Endothelial cell of umbilical vein (primary cell): Measurements from ENCODE around the gene ZNF503. TPM values are rescaled to one million over a fixed set of nuclear protein-coding genes. Genes with fewer than 3 reads are reported as not detected.

Experiments used
- BruUV-seq: library from RNA; stranded (reverse); fragments of 400-500 nt; replicated peaks from 2 replicates; lab custom pipeline; 2021; lab: Mats Ljungman, UMichigan
- CTCF ChIA-PET: fragments of 300-600, 350-600 bp; sonication (Branson Sonifier 250); formaldehyde crosslinking; loops from one replicate; lab custom pipeline; 2021; ENCODE audit warnings: antibody characterized with exemption, inconsistent platforms; lab: Charles Lee
- POLR2A ChIA-PET: fragments of 300-600, 350-600 bp; sonication (Branson Sonifier 250); formaldehyde crosslinking; loops from one replicate; lab custom pipeline; 2021; ENCODE audit warnings: antibody characterized with exemption, inconsistent platforms; lab: Charles Lee
- DNase-seq: peaks from one replicate; pipeline ENCODE4 v3.0.0-alpha.2; 2011; ENCODE audit warnings: low read depth, low spot score
- FAIRE-seq: peaks from 2 replicates; lab custom pipeline; 2011; peaks lifted over from hg19 to GRCh38; lab: Jason Lieb, UNC
- H2AFZ ChIP-seq: 2 replicates; pipeline ENCODE4 v1.6.0; 2012; ENCODE audit warnings: low read depth, low read length, control low read depth, inconsistent platforms
- H3K27ac ChIP-seq: 2 replicates; pipeline ENCODE4 v1.5.1; 2011; ENCODE audit warnings: low read depth, mild to moderate bottlenecking, control low read depth, low read length, moderate library complexity; ENCODE audit not compliant: insufficient read depth
- H3K27me3 ChIP-seq, 2 experiments: 2 replicates each; pipeline versions ENCODE4 v1.6.0 to v1.6.1; 2011; ENCODE audit warnings: low read length in 2 of 2, mixed read lengths in 1 of 2; ENCODE audit not compliant: control insufficient read depth in 2 of 2, insufficient read depth in 2 of 2
- H3K36me3 ChIP-seq, 2 experiments: 2 replicates in 1 of 2; 3 replicates in 1 of 2; pipeline ENCODE4 v1.5.1; 2011; ENCODE audit warnings: low read length in 2 of 2, mild to moderate bottlenecking in 1 of 2, moderate library complexity in 1 of 2; ENCODE audit not compliant: control insufficient read depth in 2 of 2, insufficient read depth in 2 of 2; ENCODE audit errors: extremely low read depth in 1 of 2
- H3K4me1 ChIP-seq: 3 replicates; pipeline ENCODE4 v1.5.1; 2011; ENCODE audit warnings: mild to moderate bottlenecking, low read length; ENCODE audit not compliant: control insufficient read depth, insufficient read depth; ENCODE audit errors: extremely low read depth
- H3K4me2 ChIP-seq: 2 replicates; pipeline ENCODE4 v1.6.1; 2011; ENCODE audit warnings: low read length, control low read depth, mixed read lengths; ENCODE audit not compliant: insufficient read depth
- H3K4me3 ChIP-seq, 3 experiments: fragments of 200-600 bp in 1 of 3; sonication (generic), shearing (Covaris generic) in 1 of 3; replicated peaks in 1 of 3; 2 replicates each; pipeline ENCODE4 v1.5.1; 2011 to 2016; ENCODE audit warnings: control low read depth in 3 of 3, low read length in 3 of 3, mild to moderate bottlenecking in 2 of 3, inconsistent platforms in 1 of 3, low read depth in 1 of 3, moderate library complexity in 1 of 3; ENCODE audit not compliant: insufficient read depth in 1 of 3
- H3K79me2 ChIP-seq: 2 replicates; pipeline ENCODE4 v1.6.0; 2012; ENCODE audit warnings: low read length, inconsistent platforms; ENCODE audit not compliant: control insufficient read depth, insufficient read depth
- H3K9ac ChIP-seq: replicated peaks from 2 replicates; pipeline ENCODE3; 2011; ENCODE audit warnings: low read length, control low read depth; ENCODE audit not compliant: insufficient read depth; ENCODE audit errors: extremely low read depth
- H3K9me1 ChIP-seq: replicated peaks from 3 replicates; pipeline ENCODE4 v1.6.0; 2011; ENCODE audit warnings: mild to moderate bottlenecking, low read length; ENCODE audit not compliant: control insufficient read depth, insufficient read depth; ENCODE audit errors: extremely low read depth
- H3K9me3 ChIP-seq: replicated peaks from 2 replicates; pipeline ENCODE4 v1.5.1; 2012; ENCODE audit warnings: low read length, inconsistent platforms; ENCODE audit not compliant: control insufficient read depth, insufficient read depth
- H4K20me1 ChIP-seq: replicated peaks from 2 replicates; pipeline ENCODE3; 2011; ENCODE audit warnings: mild to moderate bottlenecking, low read length; ENCODE audit not compliant: control insufficient read depth, insufficient read depth; ENCODE audit errors: extremely low read depth
- CTCF ChIP-seq, 2 donors: IDR thresholded peaks; 1 replicate in 1 of 2; 2 replicates in 1 of 2; pipeline ENCODE4 v1.5.1; 2011; ENCODE audit warnings: low read length in 2 of 2, mild to moderate bottlenecking in 2 of 2, moderate library complexity in 2 of 2, control low read depth in 1 of 2, inconsistent platforms in 1 of 2, low read depth in 1 of 2; ENCODE audit not compliant: insufficient read depth in 1 of 2; ENCODE audit errors: extremely low read depth in 1 of 2
- EZH2 ChIP-seq: IDR thresholded peaks from 2 replicates; pipeline ENCODE4 v1.6.1; 2012; ENCODE audit warnings: borderline replicate concordance, low read depth, mild to moderate bottlenecking, moderate library complexity, low read length, inconsistent platforms; ENCODE audit not compliant: severe bottlenecking
- FOS ChIP-seq: IDR thresholded peaks from 2 replicates; pipeline ENCODE4 v1.6.1; 2011; ENCODE audit warnings: mild to moderate bottlenecking, low read length, moderate library complexity, borderline replicate concordance; ENCODE audit not compliant: insufficient read depth
- GATA2 ChIP-seq: IDR thresholded peaks from 2 replicates; pipeline ENCODE4 v1.7.0; 2011; ENCODE audit warnings: low read depth, mild to moderate bottlenecking, moderate library complexity, mixed read lengths, low read length; ENCODE audit not compliant: insufficient read length, insufficient read depth
- JUN ChIP-seq: IDR thresholded peaks from 2 replicates; pipeline ENCODE4 v1.6.1; 2011; ENCODE audit warnings: borderline replicate concordance, low read depth; ENCODE audit not compliant: insufficient read length, insufficient read depth
- POLR2A ChIP-seq: IDR thresholded peaks from 2 replicates; pipeline ENCODE4 v1.6.1; 2012; ENCODE audit warnings: low read depth, mild to moderate bottlenecking, control low read depth, low read length
- POLR2AphosphoS5 ChIP-seq: IDR thresholded peaks from 2 replicates; pipeline ENCODE4 v1.6.1; 2012; ENCODE audit warnings: low read depth, mild to moderate bottlenecking, control low read depth, low read length, moderate library complexity; ENCODE audit not compliant: insufficient read depth
- dilution Hi-C: fragments of 300-500 bp; cut with MboI; formaldehyde crosslinking; loops from one replicate; pipeline ENCODE4 v1.15.0; 2019; ENCODE audit warnings: low sequenced_read_pairs; ENCODE audit not compliant: extremely low pct_ligation_motif_present
- intact Hi-C: fragments of 100-400 bp; cut with micrococcal nuclease; formaldehyde crosslinking; loops from one replicate; pipeline ENCODE4 v1.10.0; 2022
- polyA plus RNA-seq, 4 experiments: library from polyadenylated mRNA; depleted of rRNA in 3 of 4; stranded (reverse) in 3 of 4; unstranded in 1 of 4; fragments of >200 nt; gene quantifications; 2 replicates each; pipeline versions ENCODE4 v1.2.1 to v1.2.3, GENCODE V29; 2011 to 2012; ENCODE audit warnings: missing spikeins in 1 of 4
- total RNA-seq: library from RNA; stranded (reverse); gene quantifications from 2 replicates; pipeline ENCODE4 v1.2.3, GENCODE V29; 2021
- TF ChIP-seq, protein P1 (sequence below): IDR thresholded peaks from 2 replicates; pipeline ENCODE4 v1.6.1; 2011; ENCODE audit not compliant: insufficient read depth, insufficient read length

Gene ZNF503
- total and polyA plus RNA-seq, 2 donors (not counting 3 experiments of a cell fraction or from before 2014, with no cell fraction given): 0.58 to 2.2 TPM

DNA sequence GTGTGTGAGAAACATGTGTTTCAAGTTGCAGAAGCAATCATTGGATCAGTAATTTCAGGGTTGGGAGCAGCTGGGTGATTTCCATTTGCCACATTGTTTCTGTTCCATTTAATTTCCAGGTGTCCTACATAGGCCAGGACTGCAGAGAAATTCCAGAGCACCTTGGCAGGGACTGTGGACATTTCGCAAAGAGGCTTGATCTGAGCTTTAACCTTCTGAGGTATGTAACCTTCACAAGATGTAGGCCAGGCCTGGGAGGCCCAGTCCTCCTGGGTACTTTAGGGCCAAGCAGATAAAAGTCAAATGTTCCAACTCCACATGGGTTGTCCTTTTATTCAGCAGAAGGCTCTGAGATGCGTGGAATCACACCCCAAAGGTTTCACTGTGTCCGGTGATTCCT is 36.7 kb upstream of the ZNF503 start:
- DNase-seq: no peak
- Histone ChIP-seq H3K9ac (no peak overlapping the region), H3K9me3 (no peaks in the 10 kb centered on the region), H3K9me1 (no peaks in the 10 kb centered on the region), H3K4me1 (no peaks in the 10 kb centered on the region), H3K27me3 (peaks cover 0 to under 1% of the 10 kb centered on the region in 2 experiments), H3K79me2 (no peaks in the 10 kb centered on the region), H3K27ac (no peak overlapping the region), H3K36me3 (no peaks in the 10 kb centered on the region), H2AFZ (no peak overlapping the region), H3K4me3 (no peak overlapping the region), H4K20me1 (no peaks in the 10 kb centered on the region), H3K4me2 (no peak overlapping the region)
- CTCF ChIA-PET: no interaction called here
- BruUV-seq: no TSS peak
- TF ChIP-seq POLR2AphosphoS5: no peak
- no peak for TF ChIP-seq JUN
- dilution Hi-C loops: no loop called here
- intact Hi-C loops: no loop called here
- FAIRE-seq: no peak
- POLR2A ChIA-PET: no interaction called here

DNA sequence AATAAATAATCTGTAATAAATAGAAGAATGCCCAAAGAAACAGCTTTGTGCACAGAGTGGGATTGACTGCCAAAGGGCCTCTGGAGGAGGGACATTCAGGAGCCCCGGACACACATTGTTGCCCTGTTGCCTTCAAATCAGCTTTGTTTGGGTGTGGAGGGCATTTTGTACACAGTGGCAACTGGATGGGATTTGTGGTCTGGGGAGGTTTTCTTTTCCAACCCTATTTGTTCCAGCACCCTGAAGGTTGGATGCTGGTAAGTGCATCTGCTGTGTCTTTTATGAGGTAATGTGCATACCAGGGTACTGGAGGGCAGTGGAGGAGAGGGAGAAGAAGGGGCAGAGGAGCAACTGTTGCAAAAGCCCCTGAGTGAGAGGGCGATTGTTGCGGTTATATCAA is 36.1 kb upstream of the ZNF503 start:
- H3K9ac ChIP-seq: no peak overlapping the region
- H2AFZ ChIP-seq: no peak overlapping the region
- H3K4me2 ChIP-seq: no peak overlapping the region
- no peaks in the 10 kb centered on the region for H3K79me2 ChIP-seq
- POLR2A ChIA-PET: no interaction called here
- no peaks in the 10 kb centered on the region for H3K9me1 ChIP-seq
- FAIRE-seq (no peak), DNase-seq (no peak)
- dilution Hi-C loops (no loop called here), intact Hi-C loops (no loop called here)
- CTCF ChIA-PET: interaction anchor here (0.6 kb wide), 1 partner anchor 58 kb away, joined by 3 read pairs; no protein-coding TSS in a partner anchor
- TF ChIP-seq GATA2: no peak
- no peak for TF ChIP-seq FOS
- TF ChIP-seq EZH2: no peak
- TF ChIP-seq CTCF (IDR thresholded peaks at IDR 0.05; ENCODE audit: extremely low read depth in 1 of 2, insufficient read depth in 1 of 2, low read depth in 1 of 2, low read length in 2 of 2): no peak
- TF ChIP-seq, protein P1, sequence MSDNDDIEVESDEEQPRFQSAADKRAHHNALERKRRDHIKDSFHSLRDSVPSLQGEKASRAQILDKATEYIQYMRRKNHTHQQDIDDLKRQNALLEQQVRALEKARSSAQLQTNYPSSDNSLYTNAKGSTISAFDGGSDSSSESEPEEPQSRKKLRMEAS: no peak
- no peak for TF ChIP-seq POLR2AphosphoS5
- TF ChIP-seq POLR2A: no peak
- H3K27me3 ChIP-seq: peaks cover 0 to 1% of the 10 kb centered on the region in 2 experiments
- H4K20me1 ChIP-seq: no peaks in the 10 kb centered on the region
- H3K36me3 ChIP-seq: no peaks in the 10 kb centered on the region
- H3K4me1 ChIP-seq: no peaks in the 10 kb centered on the region
- no TSS peak for BruUV-seq
- H3K4me3 ChIP-seq: no peak overlapping the region
- no peak overlapping the region for H3K27ac ChIP-seq
- no peaks in the 10 kb centered on the region for H3K9me3 ChIP-seq
